Ovary (tissue), 9 donors: Measurements from ENCODE around the gene SDF2. TPM values are rescaled to one million over a fixed set of nuclear protein-coding genes. Genes with fewer than 3 reads are reported as not detected.

Source experiments
- DNase-seq, 5 donors: peaks; one replicate each; pipeline ENCODE4 v3.0.0-alpha.2; 2019 to 2020
- H3K27ac ChIP-seq, 2 donors: fragments of 200-600 bp; one replicate each; pipeline versions ENCODE4 v1.5.1 to v1.8.0; 2019 to 2022
- H3K27me3 ChIP-seq: fragments of 200-600 bp; one replicate; pipeline ENCODE4 v1.8.0; 2022
- H3K36me3 ChIP-seq: fragments of 200-600 bp; sonication (generic); one replicate; pipeline ENCODE4 v1.5.1; 2019
- H3K4me1 ChIP-seq: one replicate; pipeline ENCODE4 v1.8.1; 2013; ENCODE audit warnings: mild to moderate bottlenecking, moderate library complexity; ENCODE audit not compliant: insufficient read depth
- H3K4me3 ChIP-seq: fragments of 200-600 bp; sonication (generic); one replicate; pipeline ENCODE4 v1.5.1; 2017
- H3K9me3 ChIP-seq, 2 donors: fragments of 200-600 bp in 1 of 2; sonication (generic) in 1 of 2; one replicate each; pipeline versions ENCODE4 v1.5.1 to v1.8.1; 2013 to 2019; ENCODE audit warnings: mild to moderate bottlenecking in 1 of 2, moderate library complexity in 1 of 2
- EP300 ChIP-seq: sonication (generic); formaldehyde crosslinking; IDR thresholded peaks from one replicate; pipeline ENCODE4 v1.6.1; 2017; ENCODE audit warnings: antibody characterized with exemption
- POLR2A ChIP-seq: fragments of 450-650 bp; IDR thresholded peaks from one replicate; pipeline ENCODE4 v1.6.1; 2017; ENCODE audit warnings: antibody characterized with exemption, mild to moderate bottlenecking, moderate library complexity
- WGBS, 3 donors: extraction: QIAGEN DNeasy Blood & Tissue Kit in 1 of 3; methylation state at CpG; one replicate each; pipeline versions ENCODE4 v1.1.5 to v1.1.7; 2013 to 2017; 5-methylcytosine and 5-hydroxymethylcytosine counted together
- intact Hi-C, 4 donors: fragments of 100-400 bp; cut with DNase I; formaldehyde crosslinking; loops; one replicate each; pipeline versions ENCODE4 v1.11.0 to v1.15.1; 2022 to 2023
- polyA plus RNA-seq, 2 donors: library from polyadenylated mRNA; stranded (reverse); fragments of 200-250 nt in 1 of 2; fragments of 350-450 nt in 1 of 2; fragmentation: Illumina TruSeq in 1 of 2; extraction: RNeasy Lipid Tissue Mini Kit (QIAGEN cat#74804) in 1 of 2; gene quantifications; one replicate each; pipeline ENCODE4 v1.2.3, GENCODE V29; 2013 to 2014
- total RNA-seq, 7 donors: library from RNA; depleted of rRNA in 2 of 7; stranded (reverse); fragments of >200 nt in 2 of 7; fragmentation: NEBNext Ultra II Directional in 3 of 7; extraction: Animal tissue kit (Norgen Biotek cat#: 25700) in 3 of 7; gene quantifications; one replicate each; pipeline versions ENCODE4 v1.1.0 to v1.2.4, GENCODE V29; 2016 to 2023
- TF ChIP-seq, protein P1 (sequence below), 3 donors: fragments of 450-650 bp in 2 of 3; fragments of 200-600 bp in 1 of 3; IDR thresholded peaks; one replicate each; pipeline versions ENCODE4 v1.5.1 to v1.8.0; 2016 to 2022; ENCODE audit warnings: antibody characterized with exemption in 3 of 3, mild to moderate bottlenecking in 1 of 3
- donor health status: DM: no; HTN: no; CAD: no; lungs with moderate emphysema.
- donor health status: DM: no; HTN: no; CAD: no.
- donor health status: Bipolar disorder and iron deficiency.
- donor health status: DM: yes; HTN: yes; CAD: no.
- donor health status: DM: no; HTN: no; CAD: no.
- donor health status: DM: yes; HTN: yes; CAD: no.

Gene SDF2
- total and polyA plus RNA-seq, 9 donors: 33.9 to 118 (median 46.8) TPM

DNA sequence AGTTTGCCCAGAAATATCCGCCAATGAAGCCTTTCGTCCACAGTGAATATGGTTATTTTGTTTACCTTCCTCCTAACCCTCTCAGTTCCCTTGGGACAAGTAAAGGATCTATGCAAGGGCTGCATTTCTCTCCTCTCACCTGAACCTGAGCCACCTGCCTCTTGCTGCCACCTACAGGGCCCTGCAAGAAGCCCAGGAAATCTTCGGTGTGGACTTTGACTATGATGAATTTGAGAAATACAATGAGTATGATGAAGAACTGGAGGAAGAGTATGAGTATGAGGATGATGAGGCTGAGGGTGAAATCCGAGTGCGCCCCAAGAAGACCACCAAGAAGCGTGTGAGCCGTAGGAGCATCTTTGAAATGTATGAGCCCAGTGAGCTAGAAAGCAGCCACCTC lies 14.3 kb upstream of the SDF2 start:
- TF ChIP-seq POLR2A (no peak), EP300 (no peak)
- TF ChIP-seq, protein P1, sequence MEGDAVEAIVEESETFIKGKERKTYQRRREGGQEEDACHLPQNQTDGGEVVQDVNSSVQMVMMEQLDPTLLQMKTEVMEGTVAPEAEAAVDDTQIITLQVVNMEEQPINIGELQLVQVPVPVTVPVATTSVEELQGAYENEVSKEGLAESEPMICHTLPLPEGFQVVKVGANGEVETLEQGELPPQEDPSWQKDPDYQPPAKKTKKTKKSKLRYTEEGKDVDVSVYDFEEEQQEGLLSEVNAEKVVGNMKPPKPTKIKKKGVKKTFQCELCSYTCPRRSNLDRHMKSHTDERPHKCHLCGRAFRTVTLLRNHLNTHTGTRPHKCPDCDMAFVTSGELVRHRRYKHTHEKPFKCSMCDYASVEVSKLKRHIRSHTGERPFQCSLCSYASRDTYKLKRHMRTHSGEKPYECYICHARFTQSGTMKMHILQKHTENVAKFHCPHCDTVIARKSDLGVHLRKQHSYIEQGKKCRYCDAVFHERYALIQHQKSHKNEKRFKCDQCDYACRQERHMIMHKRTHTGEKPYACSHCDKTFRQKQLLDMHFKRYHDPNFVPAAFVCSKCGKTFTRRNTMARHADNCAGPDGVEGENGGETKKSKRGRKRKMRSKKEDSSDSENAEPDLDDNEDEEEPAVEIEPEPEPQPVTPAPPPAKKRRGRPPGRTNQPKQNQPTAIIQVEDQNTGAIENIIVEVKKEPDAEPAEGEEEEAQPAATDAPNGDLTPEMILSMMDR (IDR thresholded peaks at IDR 0.05): no peak
- Histone ChIP-seq H3K27ac (no peak overlapping the region), H3K27me3 (no peaks in the 10 kb centered on the region), H3K36me3 (no peaks in the 10 kb centered on the region), H3K9me3 (no peaks in the 10 kb centered on the region), H3K4me1 (no peaks in the 10 kb centered on the region), H3K4me3 (no peak overlapping the region)
- intact Hi-C loops: loop anchor here in 1 of 4 donors (2.0 kb wide), 1 partner anchor 19 kb away; no protein-coding TSS in a partner anchor
- WGBS, 3 donors: 80 to 84% (median 83%) methylated on average over 7 of the region's 7 CpGs
- DNase-seq: no peak

DNA sequence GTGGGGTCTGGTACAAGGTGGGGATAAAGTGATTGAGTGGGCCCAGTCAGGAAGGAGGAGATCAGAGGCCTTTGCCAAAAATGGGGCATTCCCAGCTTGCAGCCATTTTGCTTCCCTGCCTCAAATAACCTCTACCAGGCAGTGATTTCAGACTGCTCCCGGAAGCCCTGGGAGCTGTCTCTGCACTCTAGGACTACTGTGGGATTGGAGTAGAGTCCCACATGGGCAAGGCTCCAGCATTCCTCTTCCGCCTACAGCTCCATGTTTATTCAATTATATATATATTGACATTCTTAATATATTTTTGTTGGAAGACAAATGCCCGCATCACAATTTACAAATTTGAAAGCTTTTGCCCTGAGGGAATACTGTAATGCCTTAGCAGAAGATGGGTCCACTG lies 13.8 kb upstream of the SDF2 start:
- Histone ChIP-seq H3K4me1 (no peaks in the 10 kb centered on the region), H3K4me3 (no peak overlapping the region), H3K36me3 (no peaks in the 10 kb centered on the region), H3K9me3 (no peaks in the 10 kb centered on the region), H3K27me3 (no peaks in the 10 kb centered on the region), H3K27ac (no peak overlapping the region)
- intact Hi-C loops: no loop called here
- TF ChIP-seq, protein P1 (IDR thresholded peaks at IDR 0.05): no peak
- TF ChIP-seq EP300 (no peak), POLR2A (no peak)
- no peak for DNase-seq
- whole genome bisulfite sequencing, 3 donors: 40 to 67% (median 52%) methylated on average over 3 of the region's 3 CpGs

DNA sequence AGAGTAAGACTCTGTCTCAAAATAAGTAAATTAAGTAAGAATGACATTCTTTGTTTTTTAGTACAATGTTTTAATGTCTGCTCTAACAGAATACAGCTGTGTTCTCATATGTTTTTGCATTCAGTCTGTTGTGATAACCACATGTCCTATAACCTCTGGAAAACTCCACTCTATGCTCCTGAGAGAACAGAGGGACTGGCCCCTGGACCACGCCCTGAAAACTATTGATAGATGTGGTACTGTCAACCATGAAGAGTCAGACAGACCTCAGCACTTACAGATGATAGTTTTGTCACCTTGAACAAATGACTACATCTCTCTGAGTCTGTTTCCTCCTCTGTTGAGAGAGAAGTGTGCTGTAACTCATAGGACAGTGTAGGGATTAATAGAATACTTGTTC lies 8.2 kb upstream of the SDF2 start:
- Histone ChIP-seq H3K4me3 (no peak overlapping the region), H3K36me3 (no peaks in the 10 kb centered on the region), H3K9me3 (no peaks in the 10 kb centered on the region), H3K27ac (no peak overlapping the region), H3K27me3 (no peaks in the 10 kb centered on the region), H3K4me1 (peaks cover 1% of the 10 kb centered on the region)
- intact Hi-C loops: no loop called here
- no peak for TF ChIP-seq POLR2A
- TF ChIP-seq EP300: no peak
- TF ChIP-seq, protein P1 (IDR thresholded peaks at IDR 0.05): no peak
- no peak for DNase-seq
- 94 to 100% (median 100%) methylated on average over 1 of the region's 1 CpG for WGBS, 3 donors

GRCh38 chr17:28667870-28668269 lies 6.2 kb upstream of the SDF2 start:
- no peaks in the 10 kb centered on the region for H3K36me3 ChIP-seq
- H3K27ac ChIP-seq: no peak overlapping the region
- H3K4me1 ChIP-seq: peaks cover 6% of the 10 kb centered on the region
- intact Hi-C loops: no loop called here
- TF ChIP-seq EP300 (no peak), POLR2A (no peak)
- TF ChIP-seq, protein P1 (IDR thresholded peaks at IDR 0.05): no peak
- no peak for DNase-seq
- no peaks in the 10 kb centered on the region for H3K9me3 ChIP-seq
- H3K4me3 ChIP-seq: no peak overlapping the region
- H3K27me3 ChIP-seq: no peaks in the 10 kb centered on the region
- 75 to 86% (median 82%) methylated on average over 1 of the region's 1 CpG for WGBS, 3 donors
